GM19043 (cell line): Measurements from ENCODE around the gene EPHB1.
"Not testable (repeated sequence)": the region's sequence is repeated elsewhere in the genome, so short reads cannot be mapped to it uniquely, and the experiment has no call there.

ENCODE experiments used
- ATAC-seq: cut with Tn5 transposase; IDR thresholded peaks from one replicate; pipeline ENCODE4 v1.9.1; 2021; ENCODE audit warnings: low read depth; ENCODE audit not compliant: unreplicated experiment

Gene EPHB1

GRCh38 chr3:134775831-134776230 lies 19.2 kb upstream of the EPHB1 start:
- no peak for ATAC-seq

- no peak for ATAC-seq
Observed at GRCh38 chr3:134776518-134776917, 18.5 kb upstream of the EPHB1 start.

GRCh38 chr3:134777341-134777740 lies 17.7 kb upstream of the EPHB1 start:
- ATAC-seq = no peak

- ATAC-seq = not testable (repeated sequence)
Observed at GRCh38 chr3:134788283-134788682, 6.8 kb upstream of the EPHB1 start.

GRCh38 chr3:134790065-134790464 lies 5.0 kb upstream of the EPHB1 start:
- no peak for ATAC-seq

- no peak for ATAC-seq
Observed at GRCh38 chr3:134791992-134792391, 3.1 kb upstream of the EPHB1 start.

- ATAC-seq = no peak
Observed at GRCh38 chr3:134792700-134793099, 2.4 kb upstream of the EPHB1 start.

- ATAC-seq = no peak
Observed at GRCh38 chr3:134793562-134793961, 1.5 kb upstream of the EPHB1 start.

- no peak for ATAC-seq
Observed at GRCh38 chr3:134794323-134794722, 737 bp upstream of the EPHB1 start.

GRCh38 chr3:134795746-134796280 lies 753 bp downstream of the EPHB1 start:
- peak; percentile 2 for ATAC-seq

- no peak for ATAC-seq
Observed at GRCh38 chr3:134796281-134797056, 1.4 kb downstream of the EPHB1 start.

- ATAC-seq = no peak
Observed at GRCh38 chr3:134797057-134797740, 2.1 kb downstream of the EPHB1 start.

GRCh38 chr3:134797741-134798451 lies 2.8 kb downstream of the EPHB1 start:
- no peak for ATAC-seq

- ATAC-seq = no peak
Observed at GRCh38 chr3:134798681-134799311, 3.7 kb downstream of the EPHB1 start.

- no peak for ATAC-seq
Observed at GRCh38 chr3:134799393-134799792, 4.3 kb downstream of the EPHB1 start.

- no peak for ATAC-seq
Observed at GRCh38 chr3:134801204-134801958, 6.3 kb downstream of the EPHB1 start.

- ATAC-seq = no peak
Observed at GRCh38 chr3:134802428-134803050, 7.5 kb downstream of the EPHB1 start.

- peak; percentile 58 for ATAC-seq
Observed at GRCh38 chr3:134803051-134803505, 8.0 kb downstream of the EPHB1 start.

GRCh38 chr3:134803652-134804051 lies 8.6 kb downstream of the EPHB1 start:
- no peak for ATAC-seq
